Astrocyte (in vitro differentiated cells and primary cell): ENCODE data around the gene STRIP2. TPM values are rescaled to one million over a fixed set of nuclear protein-coding genes. Genes with fewer than 3 reads are reported as not detected.

ENCODE experiments used
- DNase-seq: peaks from one replicate; pipeline ENCODE4 v3.0.0-alpha.2; 2010; ENCODE audit warnings: low read depth
- FAIRE-seq: peaks from 2 replicates; lab custom pipeline; 2011; peaks lifted over from hg19 to GRCh38; lab: Jason Lieb, UNC
- H2AFZ ChIP-seq: 2 replicates; pipeline ENCODE4 v1.6.0; 2012; ENCODE audit warnings: low read depth, low read length, inconsistent platforms
- H3K27ac ChIP-seq: 2 replicates; pipeline ENCODE4 v1.5.1; 2011; ENCODE audit warnings: low read depth, low read length, inconsistent platforms
- H3K27me3 ChIP-seq: 2 replicates; pipeline ENCODE4 v1.6.0; 2011; ENCODE audit warnings: low read length, inconsistent platforms; ENCODE audit not compliant: insufficient read depth
- H3K36me3 ChIP-seq: 2 replicates; pipeline ENCODE4 v1.5.1; 2011; ENCODE audit warnings: low read length, inconsistent platforms; ENCODE audit not compliant: insufficient read depth
- H3K4me1 ChIP-seq: 2 replicates; pipeline ENCODE4 v1.5.1; 2011; ENCODE audit warnings: low read length, inconsistent platforms; ENCODE audit not compliant: insufficient read depth
- H3K4me2 ChIP-seq: 2 replicates; pipeline ENCODE4 v1.6.0; 2012; ENCODE audit warnings: low read length, inconsistent platforms
- H3K4me3 ChIP-seq: 2 replicates; pipeline ENCODE4 v1.5.1; 2011; ENCODE audit warnings: low read depth, mild to moderate bottlenecking, low read length, inconsistent platforms; ENCODE audit not compliant: insufficient read depth
- H3K79me2 ChIP-seq: 2 replicates; pipeline ENCODE4 v1.6.0; 2012; ENCODE audit warnings: mild to moderate bottlenecking, low read length, inconsistent platforms; ENCODE audit not compliant: insufficient read depth
- H3K9ac ChIP-seq: 2 replicates; pipeline ENCODE4 v1.6.0; 2012; ENCODE audit warnings: mild to moderate bottlenecking, low read length, inconsistent platforms
- H3K9me3 ChIP-seq: 2 replicates; pipeline ENCODE4 v1.5.1; 2012; ENCODE audit warnings: low read depth, mild to moderate bottlenecking, low read length, inconsistent platforms; ENCODE audit not compliant: insufficient read depth
- H4K20me1 ChIP-seq: 2 replicates; pipeline ENCODE4 v1.6.0; 2012; ENCODE audit warnings: low read length, inconsistent platforms; ENCODE audit not compliant: insufficient read depth
- H3K27ac Mint-ChIP-seq: one replicate; pipeline ENCODE4 v1.8.0; 2021; ENCODE audit warnings: mild to moderate bottlenecking, mixed read lengths; ENCODE audit not compliant: unreplicated experiment
- H3K27me3 Mint-ChIP-seq: one replicate; pipeline ENCODE4 v1.8.0; 2021; ENCODE audit warnings: low read depth, mixed read lengths; ENCODE audit not compliant: unreplicated experiment
- H3K36me3 Mint-ChIP-seq: one replicate; pipeline ENCODE4 v1.8.0; 2021; ENCODE audit warnings: low read depth, mixed read lengths; ENCODE audit not compliant: unreplicated experiment
- H3K4me1 Mint-ChIP-seq: one replicate; pipeline ENCODE4 v1.8.0; 2021; ENCODE audit warnings: low read depth, mixed read lengths; ENCODE audit not compliant: unreplicated experiment
- H3K4me3 Mint-ChIP-seq: one replicate; pipeline ENCODE4 v1.8.0; 2021; ENCODE audit warnings: mild to moderate bottlenecking, moderate library complexity, mixed read lengths; ENCODE audit not compliant: unreplicated experiment
- H3K9me3 Mint-ChIP-seq: one replicate; pipeline ENCODE4 v1.8.0; 2021; ENCODE audit warnings: mild to moderate bottlenecking, mixed read lengths; ENCODE audit not compliant: unreplicated experiment
- EZH2 ChIP-seq: IDR thresholded peaks from 2 replicates; pipeline ENCODE4 v1.6.1; 2012; ENCODE audit warnings: mild to moderate bottlenecking, low read length, inconsistent platforms; ENCODE audit not compliant: insufficient read depth
- total RNA-seq: library from RNA; stranded (reverse); gene quantifications from 2 replicates; pipeline ENCODE4 v1.2.1, GENCODE V29; 2021
- TF ChIP-seq, protein P1 (sequence below): IDR thresholded peaks from 2 replicates; pipeline ENCODE4 v1.5.1; 2011; ENCODE audit warnings: low read depth, mild to moderate bottlenecking, inconsistent platforms, low read length, moderate library complexity; ENCODE audit not compliant: insufficient read depth

The STRIP2 gene
- total RNA-seq, 1 donor from 2014 or later: 1.3 TPM

GRCh38 chr7:129498021-129498420 lies 63.8 kb downstream of the STRIP2 start:
- no peak overlapping the region for H2AFZ ChIP-seq
- Mint-ChIP-seq H3K9me3 (no peaks in the 10 kb centered on the region), H3K36me3 (peaks cover 3% of the 10 kb centered on the region), H3K27ac (no peak overlapping the region), H3K4me3 (no peak overlapping the region), H3K4me1 (peaks cover 14% of the 10 kb centered on the region), H3K27me3 (peaks cover 25% of the 10 kb centered on the region)
- no peak for DNase-seq
- no peak overlapping the region for H3K4me3 ChIP-seq
- no peak for FAIRE-seq
- H3K9ac ChIP-seq: no peak overlapping the region
- H3K4me2 ChIP-seq: no peak overlapping the region
- no peaks in the 10 kb centered on the region for H3K79me2 ChIP-seq
- no peak for TF ChIP-seq EZH2
- TF ChIP-seq, protein P1, sequence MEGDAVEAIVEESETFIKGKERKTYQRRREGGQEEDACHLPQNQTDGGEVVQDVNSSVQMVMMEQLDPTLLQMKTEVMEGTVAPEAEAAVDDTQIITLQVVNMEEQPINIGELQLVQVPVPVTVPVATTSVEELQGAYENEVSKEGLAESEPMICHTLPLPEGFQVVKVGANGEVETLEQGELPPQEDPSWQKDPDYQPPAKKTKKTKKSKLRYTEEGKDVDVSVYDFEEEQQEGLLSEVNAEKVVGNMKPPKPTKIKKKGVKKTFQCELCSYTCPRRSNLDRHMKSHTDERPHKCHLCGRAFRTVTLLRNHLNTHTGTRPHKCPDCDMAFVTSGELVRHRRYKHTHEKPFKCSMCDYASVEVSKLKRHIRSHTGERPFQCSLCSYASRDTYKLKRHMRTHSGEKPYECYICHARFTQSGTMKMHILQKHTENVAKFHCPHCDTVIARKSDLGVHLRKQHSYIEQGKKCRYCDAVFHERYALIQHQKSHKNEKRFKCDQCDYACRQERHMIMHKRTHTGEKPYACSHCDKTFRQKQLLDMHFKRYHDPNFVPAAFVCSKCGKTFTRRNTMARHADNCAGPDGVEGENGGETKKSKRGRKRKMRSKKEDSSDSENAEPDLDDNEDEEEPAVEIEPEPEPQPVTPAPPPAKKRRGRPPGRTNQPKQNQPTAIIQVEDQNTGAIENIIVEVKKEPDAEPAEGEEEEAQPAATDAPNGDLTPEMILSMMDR: no peak
- peaks cover 2% of the 10 kb centered on the region for H3K27me3 ChIP-seq
- H3K36me3 ChIP-seq: no peaks in the 10 kb centered on the region
- no peaks in the 10 kb centered on the region for H4K20me1 ChIP-seq
- H3K9me3 ChIP-seq: peaks cover 2% of the 10 kb centered on the region
- H3K4me1 ChIP-seq: peaks cover 16% of the 10 kb centered on the region
- H3K27ac ChIP-seq: no peak overlapping the region

- H3K4me3 Mint-ChIP-seq: no peak overlapping the region
- peaks cover 8% of the 10 kb centered on the region for H3K4me1 Mint-ChIP-seq
- H3K36me3 Mint-ChIP-seq: peaks cover 3% of the 10 kb centered on the region
- Histone ChIP-seq H3K79me2 (no peaks in the 10 kb centered on the region), H3K4me1 (peaks cover 3% of the 10 kb centered on the region), H4K20me1 (no peaks in the 10 kb centered on the region), H3K9ac (no peak overlapping the region), H3K27me3 (peaks cover 6% of the 10 kb centered on the region), H3K27ac (no peak overlapping the region), H3K9me3 (peaks cover 2% of the 10 kb centered on the region), H2AFZ (no peak overlapping the region), H3K4me3 (no peak overlapping the region), H3K4me2 (no peak overlapping the region), H3K36me3 (no peaks in the 10 kb centered on the region)
- no peaks in the 10 kb centered on the region for H3K9me3 Mint-ChIP-seq
- FAIRE-seq: no peak
- no peak for TF ChIP-seq EZH2
- TF ChIP-seq, protein P1: no peak
- peaks cover 42% of the 10 kb centered on the region for H3K27me3 Mint-ChIP-seq
- no peak for DNase-seq
- H3K27ac Mint-ChIP-seq: no peak overlapping the region
These were observed 65.8 kb downstream of the STRIP2 start for GRCh38 chr7:129499999-129500398.

GRCh38 chr7:129501760-129502707 lies 67.8 kb downstream of the STRIP2 start, which contains the start of gene SMKR1:
SMKR1 (plus strand) TSS chr7:129502531; CDS start chr7:129502825, 294 bp downstream.
- Histone ChIP-seq H3K79me2 (no peaks in the 10 kb centered on the region), H3K9me3 (peaks cover 2% of the 10 kb centered on the region), H3K9ac (peak within 1 kb of the TSS; percentile 74), H3K27ac (no peak within 1 kb of the TSS), H3K4me3 (peak within 1 kb of the TSS; percentile 65), H4K20me1 (no peaks in the 10 kb centered on the region), H3K36me3 (no peaks in the 10 kb centered on the region), H3K4me2 (peak within 1 kb of the TSS; percentile 95), H3K27me3 (peaks cover 6% of the 10 kb centered on the region), H3K4me1 (peaks cover 3% of the 10 kb centered on the region), H2AFZ (peak within 1 kb of the TSS; percentile 89)
- Mint-ChIP-seq H3K27me3 (peaks cover 41% of the 10 kb centered on the region), H3K36me3 (peaks cover 3% of the 10 kb centered on the region), H3K27ac (peak within 1 kb of the TSS; percentile 50), H3K4me3 (peak within 1 kb of the TSS; percentile 86), H3K9me3 (no peaks in the 10 kb centered on the region), H3K4me1 (no peaks in the 10 kb centered on the region)
- DNase-seq: peak; percentile 35
- TF ChIP-seq, protein P1: no peak
- no peak for TF ChIP-seq EZH2
- no peak for FAIRE-seq
